A549 (cell line): Measurements from ENCODE around the gene CCDC71. TPM values are rescaled to one million over a fixed set of nuclear protein-coding genes. Genes with fewer than 3 reads are reported as not detected.

Experiments
- ATAC-seq, 2 experiments: fragments of 200-7000 bp in 1 of 2; fragments of >200 bp in 1 of 2; cut with Nextera tagmentation in 1 of 2; cut with Tn5 transposase in 1 of 2; 3 replicates each; pipeline versions ENCODE4 v1.8.0 to v1.9.1; 2018 to 2020; ENCODE audit warnings: mild to moderate bottlenecking in 1 of 2, moderate library complexity in 1 of 2
- CTCF ChIA-PET: fragments of 300-600 bp; sonication (Branson Sonifier 250); formaldehyde crosslinking; extraction: SDS; loops from one replicate; lab custom pipeline; 2021; ENCODE audit warnings: antibody characterized with exemption, inconsistent platforms; lab: Yijun Ruan, JAX
- POLR2A ChIA-PET: fragments of 350-600 bp; formaldehyde crosslinking; extraction: SDS; loops from one replicate; lab custom pipeline; 2021; ENCODE audit warnings: antibody characterized with exemption, inconsistent platforms; lab: Yijun Ruan, JAX
- DNase-seq, 2 experiments: peaks; one replicate each; pipeline versions ENCODE4 v3.0.0 to v3.0.0-alpha.2; 2011 to 2016; ENCODE audit warnings: low read depth in 1 of 2, low spot score in 1 of 2
- FAIRE-seq: peaks from 2 replicates; lab custom pipeline; 2011; peaks lifted over from hg19 to GRCh38; lab: Jason Lieb, UNC
- H3K27ac ChIP-seq, 2 experiments: fragments of >200 bp; sonication (Bioruptor Twin); formaldehyde crosslinking; 3 replicates each; pipeline ENCODE4 v1.5.1; 2016 to 2017
- H3K4me1 ChIP-seq: fragments of >200 bp; sonication (Bioruptor Twin); formaldehyde crosslinking; 3 replicates; pipeline ENCODE4 v1.6.1; 2016
- H3K4me2 ChIP-seq: fragments of >200 bp; sonication (Bioruptor Twin); formaldehyde crosslinking; 3 replicates; pipeline ENCODE4 v1.6.1; 2016
- H3K4me3 ChIP-seq: fragments of >200 bp; sonication (Bioruptor Twin); formaldehyde crosslinking; 3 replicates; pipeline ENCODE4 v1.5.1; 2016
- H3K9me3 ChIP-seq: fragments of >200 bp; sonication (Bioruptor Twin); formaldehyde crosslinking; 3 replicates; pipeline ENCODE4 v1.6.1; 2016
- ATOH8 ChIP-seq: fragments of 250-450 bp; sonication (Bioruptor Pico); IDR thresholded peaks from 2 replicates; pipeline ENCODE4 v1.5.0; 2020; ENCODE audit warnings: low read depth, mild to moderate bottlenecking, moderate library complexity
- CTCF ChIP-seq: fragments of >200 bp; sonication (Bioruptor Twin); formaldehyde crosslinking; IDR thresholded peaks from 3 replicates; pipeline ENCODE4 v1.5.1; 2016
- EHF ChIP-seq: fragments of 250-450 bp; sonication (Bioruptor Pico); IDR thresholded peaks from 2 replicates; pipeline ENCODE4 v1.5.0; 2020; ENCODE audit warnings: mild to moderate bottlenecking
- EHMT2 ChIP-seq: fragments of 200-600 bp; sonication (generic); IDR thresholded peaks from 2 replicates; pipeline ENCODE4 v1.6.1; 2016; ENCODE audit warnings: antibody characterized with exemption, low read depth, mild to moderate bottlenecking, moderate library complexity
- EP300 ChIP-seq, 2 experiments: fragments of >200 bp; sonication (Bioruptor Twin); formaldehyde crosslinking; IDR thresholded peaks; 2 replicates in 1 of 2; 3 replicates in 1 of 2; pipeline ENCODE4 v1.6.1; 2016 to 2017
- ESRRA ChIP-seq: fragments of 150-350 bp; IDR thresholded peaks from 2 replicates; pipeline ENCODE4 v1.6.1; 2014; ENCODE audit warnings: mild to moderate bottlenecking, low read length, borderline replicate concordance
- FOXS1 ChIP-seq: fragments of 250-450 bp; sonication (Bioruptor Pico); IDR thresholded peaks from 2 replicates; pipeline ENCODE4 v1.5.0; 2020; ENCODE audit warnings: mild to moderate bottlenecking, moderate library complexity
- HMGXB4 ChIP-seq: fragments of 250-450 bp; sonication (Bioruptor Pico); IDR thresholded peaks from 2 replicates; pipeline ENCODE4 v1.5.0; 2021; ENCODE audit warnings: mild to moderate bottlenecking, moderate library complexity, borderline replicate concordance
- HOXB5 ChIP-seq: fragments of 250-450 bp; sonication (Bioruptor Pico); IDR thresholded peaks from 2 replicates; pipeline ENCODE4 v1.5.0; 2020; ENCODE audit warnings: mild to moderate bottlenecking, moderate library complexity
- JUNB ChIP-seq: fragments of >200 bp; sonication (Bioruptor Twin); formaldehyde crosslinking; IDR thresholded peaks from 2 replicates; pipeline ENCODE4 v1.6.1; 2016
- MAFK ChIP-seq: fragments of 450-650 bp; IDR thresholded peaks from 2 replicates; pipeline ENCODE4 v1.6.1; 2014; ENCODE audit not compliant: partially characterized antibody
- NPAS2 ChIP-seq: fragments of 250-450 bp; sonication (Bioruptor Pico); IDR thresholded peaks from 2 replicates; pipeline ENCODE4 v1.8.0; 2022; ENCODE audit warnings: mild to moderate bottlenecking, moderate library complexity, borderline replicate concordance
- NR3C1 ChIP-seq: fragments of >200 bp; sonication (Bioruptor Twin); formaldehyde crosslinking; IDR thresholded peaks from 3 replicates; pipeline ENCODE4 v1.6.1; 2017
- RAD21 ChIP-seq, 2 experiments: fragments of >200 bp in 1 of 2; sonication (Bioruptor Twin) in 1 of 2; formaldehyde crosslinking in 1 of 2; IDR thresholded peaks in 1 of 2; conservative IDR thresholded peaks in 1 of 2; 2 replicates in 1 of 2; 3 replicates in 1 of 2; pipeline ENCODE4 v1.6.1; 2012 to 2018; ENCODE audit warnings: inconsistent platforms in 1 of 2
- RARB ChIP-seq: fragments of 250-450 bp; sonication (Bioruptor Pico); IDR thresholded peaks from 2 replicates; pipeline ENCODE4 v1.8.0; 2021; ENCODE audit warnings: mild to moderate bottlenecking, moderate library complexity
- RCOR1 ChIP-seq: fragments of 150-350 bp; IDR thresholded peaks from 2 replicates; pipeline ENCODE4 v1.6.1; 2014; ENCODE audit warnings: antibody characterized with exemption, low read length, low read depth
- ZSCAN20 ChIP-seq: fragments of 250-450 bp; sonication (Bioruptor Pico); IDR thresholded peaks from 2 replicates; pipeline ENCODE4 v1.8.0; 2022; ENCODE audit warnings: mild to moderate bottlenecking, moderate library complexity
- WGBS: methylation state at CpG from one replicate; pipeline ENCODE4 v1.1.6; 2017; ENCODE audit errors: missing lambda C conversion rate; 5-methylcytosine and 5-hydroxymethylcytosine counted together
- polyA plus RNA-seq, 4 experiments: library from polyadenylated mRNA; depleted of rRNA in 3 of 4; stranded (reverse); fragments of >200 nt; fragmentation: RNase III in 1 of 4; extraction: RNeasy Plus Mini Kit Qiagen cat#74134 plus additional on column Dnase treatment in 1 of 4; gene quantifications; 2 replicates in 3 of 4; 3 replicates in 1 of 4; pipeline ENCODE4 v1.2.3, GENCODE V29; 2011 to 2017
- TF ChIP-seq, protein P1 (sequence below): fragments of >200 bp; sonication (Bioruptor Twin); formaldehyde crosslinking; IDR thresholded peaks from 2 replicates; pipeline ENCODE4 v1.6.1; 2016

The CCDC71 gene
- polyA plus RNA-seq, 2 of the 4 experiments (the other 2 are of a cell fraction) = 9.6 to 13.4 TPM

DNA sequence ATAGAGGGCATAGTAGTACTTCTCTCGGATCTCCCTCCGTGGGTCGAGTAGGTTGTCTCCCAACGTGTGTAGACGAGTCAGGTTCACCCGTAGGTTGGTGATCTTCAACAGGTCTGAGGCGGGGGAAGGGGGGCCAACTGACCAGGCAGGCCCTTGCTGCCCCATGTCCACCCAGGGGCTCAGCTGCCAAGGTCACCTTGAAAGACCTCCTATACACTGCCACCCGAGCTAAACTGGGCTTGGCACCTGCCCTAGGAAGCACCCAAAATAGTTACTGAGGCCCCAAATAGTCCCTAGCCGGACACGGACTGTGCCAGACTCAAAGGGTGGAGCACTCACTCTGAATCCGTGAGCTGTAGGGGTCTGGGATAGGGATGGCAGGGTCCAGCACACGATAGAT, 35.1 kb downstream of the CCDC71 start (continued):
- TF ChIP-seq HMGXB4 (CRISPR knock-in tag) = no peak
- no peak for TF ChIP-seq EHMT2
- no peak for TF ChIP-seq ATOH8 (CRISPR knock-in tag)
- no peak for TF ChIP-seq FOXS1
- TF ChIP-seq RAD21 (conservative IDR thresholded peaks at IDR 0.05 in 1 of 2, IDR thresholded peaks at IDR 0.05 in 1 of 2) = no peak
- TF ChIP-seq ZSCAN20 (CRISPR knock-in tag) = no peak
- TF ChIP-seq HOXB5 (CRISPR knock-in tag) = no peak
- TF ChIP-seq, protein P1, sequence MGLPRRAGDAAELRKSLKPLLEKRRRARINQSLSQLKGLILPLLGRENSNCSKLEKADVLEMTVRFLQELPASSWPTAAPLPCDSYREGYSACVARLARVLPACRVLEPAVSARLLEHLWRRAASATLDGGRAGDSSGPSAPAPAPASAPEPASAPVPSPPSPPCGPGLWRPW = no peak
- no peak for TF ChIP-seq RCOR1
- TF ChIP-seq, all 56 proteins: peak for 0

GRCh38 chr3:49124991-49125670, 41.0 kb downstream of the CCDC71 start:
- POLR2A ChIA-PET = no interaction called here
- no peak overlapping the region for H3K27ac ChIP-seq

DNA sequence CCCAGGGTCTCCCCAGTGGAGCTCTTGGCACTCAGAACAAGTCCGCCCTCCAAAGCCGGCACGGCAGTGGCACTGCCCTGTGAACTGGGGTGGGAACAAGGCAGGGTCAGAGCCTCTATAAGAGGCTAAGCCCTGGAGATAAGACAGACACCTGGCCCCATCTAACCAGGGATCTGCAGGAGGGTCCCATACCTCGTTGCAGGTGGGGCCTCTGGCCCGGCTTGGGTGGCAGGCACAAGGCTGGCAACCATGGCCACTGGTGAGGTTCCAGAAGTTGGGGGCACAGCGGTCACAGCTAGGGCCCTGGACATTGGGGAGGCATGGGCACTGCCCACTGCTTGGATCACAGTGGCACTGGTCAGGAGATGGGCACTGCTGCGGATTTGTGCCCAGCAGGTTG, 41.9 kb downstream of the CCDC71 start:
- Histone ChIP-seq H3K9me3 (no peaks in the 10 kb centered on the region), H3K4me1 (peaks cover 11% of the 10 kb centered on the region), H3K4me3 (no peak overlapping the region)
- FAIRE-seq (no peak), DNase-seq (no peak)
- ChIA-PET POLR2A (interaction anchor here (0.6 kb wide), 1 partner anchor 25 kb away, joined by 4 read pairs; no protein-coding TSS in a partner anchor), CTCF (no interaction called here)
- 95% methylated on average over 4 of the region's 7 CpGs for WGBS
- no peak for TF ChIP-seq EP300 (IDR thresholded peaks at IDR 0.05)
- no peak for TF ChIP-seq NR3C1
- TF ChIP-seq MAFK = no peak
- no peak for TF ChIP-seq ESRRA
- no peak for TF ChIP-seq JUNB
- no peak for TF ChIP-seq RARB
- no peak for TF ChIP-seq EHF (CRISPR knock-in tag)
- TF ChIP-seq, all 56 proteins: peak for 0
- Histone ChIP-seq H3K27ac (no peak overlapping the region), H3K4me2 (no peak overlapping the region)
- ATAC-seq = no peak

More at GRCh38 chr3:49124991-49125670, 41.0 kb downstream of the CCDC71 start:
- DNase-seq (no peak), FAIRE-seq (no peak), ATAC-seq (no peak)
- H3K4me2 ChIP-seq = no peak overlapping the region
- CTCF ChIA-PET = interaction anchor here (1.0 kb wide), 1 partner anchor 31 kb away, joined by 3 read pairs; no protein-coding TSS in a partner anchor
- no peak overlapping the region for H3K4me3 ChIP-seq
- no peaks in the 10 kb centered on the region for H3K9me3 ChIP-seq
- TF ChIP-seq NPAS2 (CRISPR knock-in tag) (no peak), CTCF (0 out of 3 replicates have a peak, but pooled peaks have one; percentile 8)
- WGBS = 100% methylated on average over 4 of the region's 14 CpGs
- H3K4me1 ChIP-seq = peaks cover 3% of the 10 kb centered on the region; the same call in 2 of the 3 replicates
